ENCODE results near the gene CCR6. TPM values are rescaled to one million over a fixed set of nuclear protein-coding genes. Genes with fewer than 3 reads are reported as not detected.
"Not testable (repeated sequence)": the region's sequence is repeated elsewhere in the genome, so short reads cannot be mapped to it uniquely, and the experiment has no call there.

CCR6 gene
- total RNA-seq: 14.8 TPM

DNA sequence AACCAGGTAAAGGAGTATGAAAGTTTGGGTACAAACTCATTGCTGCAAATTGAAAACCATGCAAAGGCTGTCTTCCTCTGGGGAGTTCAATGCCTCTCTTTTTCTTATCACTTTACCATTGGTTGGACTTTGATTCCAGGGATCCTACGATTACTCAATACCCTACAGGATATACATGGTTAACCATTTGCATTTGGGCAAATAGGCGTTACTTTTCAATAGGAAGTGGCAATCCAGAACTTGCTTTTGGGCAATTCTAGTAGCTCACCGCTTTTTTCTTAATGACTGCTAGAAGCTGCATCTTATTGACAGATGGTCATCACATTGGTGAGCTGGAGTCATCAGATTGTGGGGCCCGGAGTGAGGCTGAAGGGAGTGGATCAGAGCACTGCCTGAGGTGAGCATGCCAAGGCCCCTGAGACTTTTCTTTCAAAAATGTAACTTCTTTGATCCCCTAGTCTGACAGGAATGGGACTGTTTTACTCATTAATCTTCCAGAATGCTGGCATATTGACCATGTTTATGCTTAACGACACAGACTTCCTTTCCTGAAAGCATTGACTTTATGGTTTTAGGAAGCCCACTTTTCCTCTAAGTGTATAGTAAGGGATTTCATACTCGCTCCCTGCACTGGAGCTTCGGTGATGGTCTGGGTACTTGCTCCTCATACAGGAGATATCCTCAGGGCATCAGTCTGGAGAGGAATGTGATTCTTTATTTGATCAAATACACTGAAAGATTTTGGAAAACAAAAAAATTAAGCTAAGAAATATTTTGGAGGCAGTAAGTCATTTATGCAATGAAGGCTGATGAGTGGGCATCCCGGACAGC lies at the start of gene CCR6:
TSS of gene CCR6 (plus strand) at position 270 of the 831 bp plus-strand sequence. CDS start 13,039 bp downstream, outside the sequence.
- Histone ChIP-seq H3K9me3 (ENCODE audit: low read depth, low read length) (no peaks in the 10 kb centered on the region), H3K4me1 (ENCODE audit: insufficient read depth, low read length) (peaks cover 64% of the 10 kb centered on the region), H3K4me3 (ENCODE audit: low read length) (peak within 1 kb of the TSS; percentile 41), H3K27me3 (ENCODE audit: insufficient read depth, low read length) (no peaks in the 10 kb centered on the region)

DNA sequence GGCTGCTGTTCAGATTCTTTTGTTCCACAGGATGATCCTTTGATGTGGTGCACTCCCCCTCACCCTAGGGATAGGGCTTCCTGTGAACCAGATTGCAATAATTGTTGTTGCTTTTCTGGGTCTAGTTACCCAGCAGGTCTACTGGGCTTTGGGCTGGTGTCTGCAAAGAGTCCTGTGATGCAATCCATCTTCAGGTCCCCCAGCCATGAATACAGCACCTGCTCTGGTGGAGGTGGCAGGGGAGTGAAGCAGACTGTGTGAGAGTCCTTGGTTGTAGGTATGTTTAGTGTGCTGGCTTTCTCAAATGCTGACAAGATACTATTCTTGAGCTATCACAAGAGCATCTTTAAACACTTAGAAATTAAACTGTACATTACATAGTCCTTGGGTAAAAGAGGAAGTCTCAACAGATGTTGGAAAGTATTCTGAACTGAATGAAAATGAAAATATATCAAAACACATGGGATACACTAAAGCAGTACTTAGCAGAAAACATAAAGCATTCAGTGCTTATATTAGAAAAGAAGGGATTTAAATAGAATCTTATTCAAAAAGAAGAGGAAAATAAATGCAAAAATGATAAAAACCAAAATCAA lies 49.1 kb upstream of the CCR6 start:
- H3K9me3 ChIP-seq (ENCODE audit: low read depth, low read length): peaks cover 9% of the 10 kb centered on the region
- H3K4me3 ChIP-seq (ENCODE audit: low read length): no peak overlapping the region
- H3K27me3 ChIP-seq (ENCODE audit: insufficient read depth, low read length): no peaks in the 10 kb centered on the region
- peaks cover 4% of the 10 kb centered on the region for H3K4me1 ChIP-seq (ENCODE audit: insufficient read depth, low read length)

DNA sequence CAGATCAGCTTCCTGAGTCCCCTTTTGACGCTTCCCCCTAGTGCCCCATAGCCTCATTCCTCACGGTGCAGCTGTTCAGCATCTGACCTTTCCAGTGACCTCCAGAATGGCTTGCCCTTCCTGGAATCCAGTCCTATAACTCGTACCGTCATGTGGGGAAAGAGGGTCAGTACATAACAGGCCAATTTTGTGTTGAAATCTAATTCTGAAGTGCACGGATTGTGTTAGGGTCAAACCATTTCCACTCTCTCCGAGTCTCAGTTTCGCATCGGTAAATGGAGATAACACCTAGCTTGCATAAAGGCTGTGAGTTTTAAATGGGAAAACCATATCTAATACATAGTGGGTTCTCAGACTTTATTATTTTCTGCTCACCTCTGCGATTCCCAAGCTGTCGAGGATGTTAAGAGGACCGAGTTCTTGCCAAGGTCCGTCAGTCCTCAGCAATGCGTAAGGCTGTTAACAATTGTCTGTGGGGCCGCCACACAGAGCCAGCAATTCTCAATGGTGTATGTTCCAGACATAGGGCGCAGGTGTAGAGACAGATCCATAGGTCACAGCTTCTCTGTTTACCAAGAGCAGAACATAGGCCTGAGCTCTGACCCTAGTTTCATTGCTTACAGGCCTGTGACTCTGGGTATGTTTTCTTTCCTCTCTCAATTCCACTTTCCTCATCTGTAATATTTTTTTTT lies 45.5 kb upstream of the CCR6 start:
- Histone ChIP-seq H3K4me1 (ENCODE audit: insufficient read depth, low read length) (peaks cover 15% of the 10 kb centered on the region), H3K27me3 (ENCODE audit: insufficient read depth, low read length) (no peaks in the 10 kb centered on the region), H3K9me3 (ENCODE audit: low read depth, low read length) (peaks cover 6% of the 10 kb centered on the region), H3K4me3 (ENCODE audit: low read length) (no peak overlapping the region)

DNA sequence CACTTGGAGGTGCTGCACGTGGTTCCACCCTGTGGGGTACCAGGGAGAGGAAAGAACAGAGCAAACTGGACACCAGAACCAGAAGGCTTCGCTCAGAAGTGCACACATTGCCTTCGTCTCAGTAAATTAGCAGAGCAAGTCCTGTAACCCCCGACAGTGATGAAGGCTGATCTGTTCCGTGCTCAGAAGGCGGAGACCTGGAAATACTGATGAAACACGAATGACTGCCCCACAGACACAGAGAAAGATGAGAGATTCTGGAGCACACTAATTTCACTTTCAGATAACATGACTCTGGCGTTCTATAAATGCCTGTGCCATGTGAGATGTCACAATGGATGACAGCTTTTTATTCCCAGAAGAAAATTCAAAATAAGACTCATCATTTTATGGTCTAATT lies 44.2 kb upstream of the CCR6 start:
- peaks cover 12% of the 10 kb centered on the region for H3K4me1 ChIP-seq (ENCODE audit: insufficient read depth, low read length)

DNA sequence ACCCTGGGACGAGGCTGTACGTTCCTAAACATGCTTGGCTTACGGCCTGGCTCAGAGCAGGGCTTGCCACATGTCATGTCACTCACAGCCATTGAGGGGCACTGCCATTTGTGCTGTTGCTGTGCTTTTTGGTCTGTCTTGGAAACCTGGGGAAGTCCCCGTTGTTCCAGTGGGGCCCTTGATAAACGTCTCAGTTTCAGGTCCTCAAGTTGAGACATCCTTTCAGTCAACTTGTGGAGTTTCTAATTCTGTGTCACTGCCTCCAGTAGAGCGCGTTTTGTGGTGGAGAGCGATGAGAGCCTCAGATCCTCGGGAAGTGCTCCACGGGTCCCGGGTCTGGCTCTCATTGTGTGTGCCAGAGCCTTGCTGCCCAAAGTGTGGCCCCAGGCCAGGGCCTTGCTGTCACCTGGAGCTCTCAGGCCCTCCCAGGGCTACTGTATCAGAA lies 43.0 kb upstream of the CCR6 start:
- no peak overlapping the region for H3K4me3 ChIP-seq (ENCODE audit: low read length)
- H3K27me3 ChIP-seq (ENCODE audit: insufficient read depth, low read length): no peaks in the 10 kb centered on the region
- peaks cover 12% of the 10 kb centered on the region for H3K4me1 ChIP-seq (ENCODE audit: insufficient read depth, low read length)
- no peaks in the 10 kb centered on the region for H3K9me3 ChIP-seq (ENCODE audit: low read depth, low read length)

More for the DNA sequence above, 44.2 kb upstream of the CCR6 start:
- H3K4me3 ChIP-seq (ENCODE audit: low read length): no peak overlapping the region
- H3K9me3 ChIP-seq (ENCODE audit: low read depth, low read length): no peaks in the 10 kb centered on the region
- no peaks in the 10 kb centered on the region for H3K27me3 ChIP-seq (ENCODE audit: insufficient read depth, low read length)

DNA sequence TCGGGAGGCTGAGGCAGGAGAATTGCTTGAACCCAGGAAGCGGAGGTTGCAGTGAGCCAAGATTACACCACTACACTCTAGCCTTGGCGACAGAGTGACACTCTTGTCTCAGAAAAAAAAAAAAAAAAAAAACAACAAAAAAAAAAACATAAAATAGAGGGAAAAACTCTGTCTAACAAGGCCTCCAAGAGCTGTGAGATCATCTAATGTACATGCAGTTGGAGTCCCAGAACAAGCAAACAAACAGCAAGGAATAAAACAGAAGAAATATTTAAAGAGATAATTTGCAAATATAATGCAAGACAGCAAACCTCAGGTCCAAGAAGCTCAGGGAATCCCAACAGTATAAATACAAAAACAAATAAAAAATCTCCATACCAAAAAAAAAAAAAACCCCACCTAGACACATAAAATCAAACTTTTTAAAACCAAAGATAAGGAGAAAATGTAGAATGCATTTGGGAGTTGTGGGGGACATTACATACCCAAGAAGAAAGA lies 35.0 kb upstream of the CCR6 start:
- H3K4me3 ChIP-seq (ENCODE audit: low read length): no peak overlapping the region
- no peaks in the 10 kb centered on the region for H3K27me3 ChIP-seq (ENCODE audit: insufficient read depth, low read length)
- peaks cover 38% of the 10 kb centered on the region for H3K4me1 ChIP-seq (ENCODE audit: insufficient read depth, low read length)
- no peaks in the 10 kb centered on the region for H3K9me3 ChIP-seq (ENCODE audit: low read depth, low read length)

DNA sequence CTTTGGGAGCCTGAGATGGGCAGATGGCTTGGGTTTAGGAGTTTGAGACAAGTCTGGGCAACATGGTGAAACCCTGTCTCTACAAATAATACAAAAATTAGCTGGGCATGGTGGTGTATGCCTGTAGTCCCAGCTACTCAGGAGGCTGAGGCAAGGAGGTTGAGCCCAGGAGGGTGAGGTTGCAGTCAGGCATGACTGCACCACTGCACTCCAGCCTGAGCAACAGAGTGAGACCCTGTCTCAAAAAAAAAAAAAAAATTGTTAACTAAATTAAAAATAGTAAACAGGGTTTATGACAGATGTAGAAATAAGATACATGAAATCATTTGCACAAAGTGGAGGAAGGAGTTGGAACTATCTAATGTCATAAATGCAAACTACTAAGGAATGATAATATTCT lies 34.2 kb upstream of the CCR6 start:
- H3K9me3 ChIP-seq (ENCODE audit: low read depth, low read length); H3K4me3 ChIP-seq (ENCODE audit: low read length); H3K27me3 ChIP-seq (ENCODE audit: insufficient read depth, low read length): not testable (repeated sequence)
- H3K4me1 ChIP-seq (ENCODE audit: insufficient read depth, low read length): peaks cover 47% of the 10 kb centered on the region

DNA sequence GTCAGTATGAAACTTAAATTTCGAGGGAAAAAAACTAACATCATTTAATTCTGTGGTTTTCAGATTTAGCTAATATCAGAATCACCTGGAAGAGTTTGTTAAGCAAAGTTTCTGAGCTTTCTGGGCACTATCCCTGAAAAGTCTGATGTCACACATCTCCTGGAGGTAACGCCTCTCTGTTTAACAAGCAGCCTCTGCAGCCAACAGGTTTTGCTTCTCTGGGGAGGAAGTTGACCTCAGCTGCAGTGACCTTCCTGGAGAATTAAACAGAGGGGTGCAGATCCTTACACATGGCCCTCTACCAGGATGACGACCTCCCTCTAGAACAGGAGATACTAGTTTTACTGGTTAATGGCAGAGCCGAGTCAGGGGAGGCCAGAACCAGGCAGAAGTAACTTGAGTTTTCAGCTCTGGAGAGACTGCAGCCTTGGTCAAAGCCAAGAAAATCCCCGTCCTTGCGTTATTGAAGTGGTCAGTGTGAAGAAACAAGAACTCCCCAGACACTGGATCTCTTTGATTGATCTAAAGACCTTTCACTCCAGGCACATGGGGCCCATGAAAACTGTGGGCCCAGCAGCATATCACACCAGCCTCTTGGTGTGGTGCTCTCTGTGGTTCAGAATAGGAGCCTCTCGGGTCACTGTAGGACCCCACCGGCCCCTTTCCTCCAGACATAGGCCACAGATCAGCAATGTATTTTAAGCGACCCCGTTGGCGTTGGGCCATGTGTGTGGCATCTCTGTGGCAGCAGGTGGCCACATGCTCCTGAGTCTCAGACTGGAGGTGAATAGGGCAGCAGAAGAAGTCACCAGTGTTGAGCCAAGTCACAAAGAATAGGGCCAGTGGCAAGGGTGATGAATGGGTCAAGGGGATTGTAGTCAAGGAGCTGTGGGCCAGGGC lies 33.4 kb upstream of the CCR6 start:
- peaks cover 54% of the 10 kb centered on the region for H3K4me1 ChIP-seq (ENCODE audit: insufficient read depth, low read length)
- no peak overlapping the region for H3K4me3 ChIP-seq (ENCODE audit: low read length)
- no peaks in the 10 kb centered on the region for H3K27me3 ChIP-seq (ENCODE audit: insufficient read depth, low read length)
- H3K9me3 ChIP-seq (ENCODE audit: low read depth, low read length): no peaks in the 10 kb centered on the region

DNA sequence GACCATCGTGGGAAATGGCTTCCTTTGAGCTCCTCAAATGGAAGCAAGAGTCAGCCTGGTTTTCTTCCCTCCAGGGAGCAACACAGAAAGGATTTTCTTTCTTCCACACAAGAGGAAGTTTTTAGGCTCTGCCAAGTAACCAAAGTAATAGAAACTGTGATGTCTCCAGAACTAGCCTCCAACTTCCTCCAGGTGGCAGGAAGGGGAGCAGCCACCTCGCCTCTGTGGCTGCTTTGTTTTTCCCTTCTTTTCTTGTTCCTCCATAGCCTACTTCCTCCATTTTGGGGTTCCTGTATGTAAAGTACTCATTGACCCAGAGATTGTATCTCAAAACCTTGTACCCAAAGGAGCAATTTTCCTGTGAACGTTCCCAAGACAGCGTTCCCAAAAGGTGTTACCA lies 32.7 kb upstream of the CCR6 start:
- no peak overlapping the region for H3K4me3 ChIP-seq (ENCODE audit: low read length)
- no peaks in the 10 kb centered on the region for H3K9me3 ChIP-seq (ENCODE audit: low read depth, low read length)
- no peaks in the 10 kb centered on the region for H3K27me3 ChIP-seq (ENCODE audit: insufficient read depth, low read length)
- H3K4me1 ChIP-seq (ENCODE audit: insufficient read depth, low read length): peaks cover 61% of the 10 kb centered on the region

DNA sequence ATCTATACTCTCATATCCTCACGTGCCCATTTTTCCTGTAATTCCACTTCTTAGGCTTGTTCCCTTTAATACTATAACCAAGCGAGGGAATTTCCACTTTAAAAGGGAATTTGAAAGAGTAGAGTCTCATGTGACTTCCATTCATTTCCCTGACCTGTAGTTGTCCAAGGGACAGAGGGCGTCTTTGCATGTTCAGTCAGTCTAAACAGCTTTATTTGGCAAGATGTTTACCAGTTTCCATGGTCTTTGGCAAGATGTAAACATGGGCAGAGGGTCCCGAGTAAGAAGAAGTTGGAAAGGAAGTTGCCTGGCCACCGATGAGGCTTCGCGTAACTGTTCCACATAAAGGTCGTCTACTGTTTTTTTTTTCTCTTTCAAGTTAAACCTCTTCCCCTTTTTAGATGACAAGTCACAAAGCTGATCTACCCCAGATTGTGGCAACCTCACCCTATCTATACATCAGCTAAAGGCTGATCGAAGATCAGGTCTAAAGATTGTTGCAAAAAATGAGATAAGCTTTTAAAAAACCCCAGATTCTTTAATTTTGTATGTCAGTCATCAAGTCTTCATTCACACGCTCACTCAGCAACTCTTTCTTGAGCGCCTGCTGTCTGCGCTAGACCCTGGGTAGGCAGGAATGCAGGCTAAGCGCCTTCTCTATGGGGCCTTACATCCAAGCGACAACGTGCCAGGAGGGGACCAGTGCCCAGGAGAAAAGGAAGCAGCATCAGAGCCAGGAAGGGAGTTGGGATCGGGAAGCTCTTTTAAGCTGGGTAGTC lies 31.7 kb upstream of the CCR6 start:
- no peak overlapping the region for H3K4me3 ChIP-seq (ENCODE audit: low read length)
- no peaks in the 10 kb centered on the region for H3K27me3 ChIP-seq (ENCODE audit: insufficient read depth, low read length)
- H3K4me1 ChIP-seq (ENCODE audit: insufficient read depth, low read length): peaks cover 71% of the 10 kb centered on the region
- H3K9me3 ChIP-seq (ENCODE audit: low read depth, low read length): no peaks in the 10 kb centered on the region

DNA sequence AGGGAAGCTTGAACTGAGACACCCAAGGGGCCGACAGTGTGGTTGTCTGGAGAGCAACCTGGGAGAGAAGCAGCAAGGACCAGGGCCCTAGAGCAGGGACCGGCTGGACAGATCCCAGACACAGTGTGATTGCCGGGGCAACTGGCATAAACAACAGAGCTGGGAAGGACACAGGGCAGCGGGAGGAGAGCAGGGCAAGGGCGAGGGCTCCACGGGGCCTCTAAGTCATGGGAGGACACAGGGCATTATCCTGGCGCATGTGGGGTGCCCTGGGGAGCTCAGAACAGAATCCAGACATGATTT lies 31.1 kb upstream of the CCR6 start:
- peaks cover 75% of the 10 kb centered on the region for H3K4me1 ChIP-seq (ENCODE audit: insufficient read depth, low read length)

DNA sequence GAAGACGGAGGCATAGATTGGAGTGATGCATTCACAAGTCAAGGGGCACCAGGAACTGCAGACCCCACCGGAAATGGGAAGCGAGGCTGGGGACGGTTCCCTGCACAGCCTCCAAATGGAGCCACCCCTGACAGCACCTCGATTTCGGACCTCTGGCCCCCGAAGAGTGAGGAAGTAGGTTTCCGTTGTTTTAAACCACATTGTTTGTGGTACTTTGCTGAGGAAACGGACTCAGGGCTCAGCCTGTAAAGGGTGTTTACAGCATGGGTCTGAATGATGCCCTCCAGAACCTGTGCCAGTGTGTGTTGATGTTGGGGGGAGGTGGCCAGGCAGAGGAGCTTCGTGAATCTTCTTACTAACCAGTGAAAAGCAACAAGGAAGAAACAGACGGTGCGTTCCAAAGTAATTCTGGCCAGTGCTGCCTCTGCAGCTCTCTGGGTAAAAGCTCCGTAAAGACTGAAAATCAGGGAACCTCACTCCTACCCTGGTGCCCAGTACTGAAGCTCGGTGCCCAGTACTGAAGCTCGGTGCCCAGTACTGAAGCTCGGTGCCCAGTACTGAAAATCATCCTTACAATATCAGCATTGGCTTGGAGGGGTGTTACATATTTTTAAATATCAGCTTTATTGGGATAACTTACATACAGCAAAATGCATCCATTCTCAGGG lies 30.1 kb upstream of the CCR6 start:
- Histone ChIP-seq H3K4me3 (ENCODE audit: low read length) (peak overlapping the region; percentile 20), H3K9me3 (ENCODE audit: low read depth, low read length) (no peaks in the 10 kb centered on the region), H3K27me3 (ENCODE audit: insufficient read depth, low read length) (no peaks in the 10 kb centered on the region), H3K4me1 (ENCODE audit: insufficient read depth, low read length) (peaks cover 85% of the 10 kb centered on the region)

More for the DNA sequence above, 31.1 kb upstream of the CCR6 start:
- H3K9me3 ChIP-seq (ENCODE audit: low read depth, low read length): no peaks in the 10 kb centered on the region
- no peaks in the 10 kb centered on the region for H3K27me3 ChIP-seq (ENCODE audit: insufficient read depth, low read length)
- H3K4me3 ChIP-seq (ENCODE audit: low read length): no peak overlapping the region

DNA sequence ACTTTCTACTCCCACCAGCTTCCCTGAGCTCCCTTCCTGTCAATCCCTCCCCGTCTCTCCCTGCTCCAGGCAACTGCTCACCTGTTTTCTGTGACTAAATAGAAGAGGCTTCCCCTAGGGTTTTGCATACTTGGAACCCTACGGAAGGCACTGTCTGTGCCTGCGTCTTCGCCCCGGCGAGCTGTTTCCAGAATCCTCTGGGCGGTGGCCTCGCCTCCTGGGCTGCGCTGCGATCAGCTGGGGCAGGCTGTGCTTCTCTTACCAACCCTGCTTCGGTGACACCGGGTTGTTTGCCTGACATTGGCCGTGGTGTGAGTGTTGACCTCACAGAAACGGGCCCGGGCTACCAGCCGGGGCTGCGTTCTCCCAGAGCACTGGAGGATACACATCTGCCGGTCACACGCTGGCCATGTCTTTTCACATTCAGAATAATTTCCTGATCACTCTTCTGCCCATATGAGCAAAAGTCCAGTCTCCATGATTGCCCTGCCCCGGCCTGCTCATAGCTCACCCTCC lies 29.4 kb upstream of the CCR6 start:
- peaks cover 92% of the 10 kb centered on the region for H3K4me1 ChIP-seq (ENCODE audit: insufficient read depth, low read length)
- no peaks in the 10 kb centered on the region for H3K9me3 ChIP-seq (ENCODE audit: low read depth, low read length)
- H3K4me3 ChIP-seq (ENCODE audit: low read length): peak overlapping the region; percentile 20
- H3K27me3 ChIP-seq (ENCODE audit: insufficient read depth, low read length): no peaks in the 10 kb centered on the region

Data from mononuclear cell (primary cell).